Endothelial cell of umbilical vein (primary cell): ENCODE results near the gene NCK2.

Source experiments
- CTCF ChIP-seq, 2 donors: IDR thresholded peaks; 1 replicate in 1 of 2; 2 replicates in 1 of 2; pipeline ENCODE4 v1.5.1; 2011; ENCODE audit warnings: low read length in 2 of 2, mild to moderate bottlenecking in 2 of 2, moderate library complexity in 2 of 2, control low read depth in 1 of 2, inconsistent platforms in 1 of 2, low read depth in 1 of 2; ENCODE audit not compliant: insufficient read depth in 1 of 2; ENCODE audit errors: extremely low read depth in 1 of 2
- EZH2 ChIP-seq: IDR thresholded peaks from 2 replicates; pipeline ENCODE4 v1.6.1; 2012; ENCODE audit warnings: borderline replicate concordance, low read depth, mild to moderate bottlenecking, moderate library complexity, low read length, inconsistent platforms; ENCODE audit not compliant: severe bottlenecking
- FOS ChIP-seq: IDR thresholded peaks from 2 replicates; pipeline ENCODE4 v1.6.1; 2011; ENCODE audit warnings: mild to moderate bottlenecking, low read length, moderate library complexity, borderline replicate concordance; ENCODE audit not compliant: insufficient read depth
- JUN ChIP-seq: IDR thresholded peaks from 2 replicates; pipeline ENCODE4 v1.6.1; 2011; ENCODE audit warnings: borderline replicate concordance, low read depth; ENCODE audit not compliant: insufficient read length, insufficient read depth
- MAX ChIP-seq: IDR thresholded peaks from 2 replicates; pipeline ENCODE4 v1.6.1; 2011; ENCODE audit not compliant: insufficient read depth, insufficient read length
- MYC ChIP-seq: IDR thresholded peaks from one replicate; pipeline ENCODE4 v1.6.1; 2011; ENCODE audit warnings: mild to moderate bottlenecking, low read depth, low read length
- POLR2A ChIP-seq: IDR thresholded peaks from 2 replicates; pipeline ENCODE4 v1.6.1; 2012; ENCODE audit warnings: low read depth, mild to moderate bottlenecking, control low read depth, low read length
- POLR2AphosphoS5 ChIP-seq: IDR thresholded peaks from 2 replicates; pipeline ENCODE4 v1.6.1; 2012; ENCODE audit warnings: low read depth, mild to moderate bottlenecking, control low read depth, low read length, moderate library complexity; ENCODE audit not compliant: insufficient read depth

- no peak for TF ChIP-seq CTCF (IDR thresholded peaks at IDR 0.05; ENCODE audit: extremely low read depth in 1 of 2, insufficient read depth in 1 of 2, low read depth in 1 of 2, low read length in 2 of 2)
- peak; percentile 14 for TF ChIP-seq POLR2A
- TF ChIP-seq FOS: no peak
- peak; percentile 25 for TF ChIP-seq POLR2AphosphoS5
- no peak for TF ChIP-seq MYC
- no peak for TF ChIP-seq JUN
- no peak for TF ChIP-seq EZH2
- no peak for TF ChIP-seq MAX
Observed at GRCh38 chr2:105744091-105744908, 412 bp upstream of the NCK2 start.
